ENCODE results near the gene IPO5.
"Not testable (repeated sequence)": the region's sequence is repeated elsewhere in the genome, so short reads cannot be mapped to it uniquely, and the experiment has no call there.

IPO5 gene

DNA sequence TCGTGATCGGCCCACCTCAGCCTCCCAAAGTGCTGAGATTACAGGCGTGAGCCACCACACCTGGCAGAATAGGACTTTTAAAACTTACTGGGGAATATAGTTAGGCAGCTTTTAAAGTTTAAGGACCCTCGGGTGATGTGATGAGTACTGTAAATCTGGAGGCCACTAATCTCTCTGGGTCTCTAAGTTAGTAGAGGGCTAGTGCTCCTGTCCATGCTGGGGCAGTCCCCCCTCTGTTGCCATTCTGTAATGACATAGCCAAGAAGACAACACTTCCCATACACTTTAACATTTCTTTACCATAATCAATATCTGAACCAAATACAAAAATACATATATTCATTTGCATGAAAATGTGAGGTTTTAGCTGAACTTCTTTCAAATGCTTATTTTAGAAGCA lies 65.7 kb downstream of the IPO5 start:
- no peak for DNase-seq

DNA sequence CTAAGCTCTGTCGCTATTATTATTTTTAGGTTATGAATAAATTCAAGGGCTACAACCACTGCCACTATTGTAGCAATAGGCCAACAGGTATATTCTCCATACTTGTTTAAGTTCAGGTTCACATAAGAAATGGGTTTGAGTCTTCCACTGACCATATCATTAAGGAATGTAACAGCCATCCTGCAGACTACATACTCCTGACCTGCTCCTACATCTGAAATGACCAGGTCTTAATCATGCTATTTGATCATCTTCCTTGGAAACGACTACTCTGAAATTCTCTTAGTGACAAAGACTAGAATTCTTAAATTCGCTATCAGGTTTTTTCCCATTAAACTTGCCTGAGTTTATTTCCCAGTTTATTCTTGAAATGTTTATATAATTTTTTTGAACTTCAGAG lies 66.8 kb downstream of the IPO5 start:
- peak; percentile 7 for DNase-seq

DNA sequence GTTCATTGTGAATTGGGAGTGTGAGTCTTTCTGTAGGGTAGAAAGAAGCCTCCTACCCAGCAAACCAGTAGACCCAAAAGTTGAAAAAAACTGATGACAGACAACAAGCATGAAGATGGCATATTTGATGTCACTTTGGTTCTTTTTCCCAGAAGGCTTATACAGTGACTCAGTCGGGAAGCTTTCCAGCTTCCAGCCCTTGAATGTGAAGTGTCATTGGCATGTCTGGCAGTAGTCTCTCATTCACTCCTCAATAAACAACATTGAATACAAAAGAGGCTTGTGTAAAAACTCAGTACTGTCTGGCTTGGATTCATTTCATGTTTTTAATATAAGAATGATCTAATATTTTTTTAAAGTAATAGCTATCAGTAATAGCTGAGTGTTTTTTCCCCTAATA lies 68.7 kb downstream of the IPO5 start:
- DNase-seq = peak; percentile 62

DNA sequence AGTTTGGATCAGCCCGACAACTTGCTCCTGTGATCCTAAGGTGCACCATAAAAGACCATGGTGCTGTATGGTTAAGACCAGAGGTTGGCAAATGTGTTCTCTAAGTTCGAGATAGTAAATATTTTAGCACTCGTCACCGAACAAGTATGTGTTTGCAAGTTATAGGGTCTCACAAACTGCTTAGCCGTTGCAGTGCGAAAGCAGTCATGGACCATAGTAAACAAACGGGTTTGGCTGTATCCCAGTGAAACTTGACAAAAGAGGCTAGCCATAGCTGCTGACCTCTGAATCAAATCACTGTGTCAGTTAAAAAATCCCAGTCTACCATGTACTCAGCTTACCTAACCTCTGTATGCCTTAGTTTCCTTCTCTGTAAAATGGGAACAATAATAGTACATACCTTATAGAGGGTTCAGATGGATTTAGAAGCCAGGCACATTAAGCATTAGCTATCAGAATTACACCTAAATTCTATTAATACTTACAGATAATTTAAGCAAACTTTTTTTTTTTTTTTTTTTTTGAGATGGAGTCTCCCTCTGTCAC lies 72.1 kb downstream of the IPO5 start:
- no peak for DNase-seq

DNA sequence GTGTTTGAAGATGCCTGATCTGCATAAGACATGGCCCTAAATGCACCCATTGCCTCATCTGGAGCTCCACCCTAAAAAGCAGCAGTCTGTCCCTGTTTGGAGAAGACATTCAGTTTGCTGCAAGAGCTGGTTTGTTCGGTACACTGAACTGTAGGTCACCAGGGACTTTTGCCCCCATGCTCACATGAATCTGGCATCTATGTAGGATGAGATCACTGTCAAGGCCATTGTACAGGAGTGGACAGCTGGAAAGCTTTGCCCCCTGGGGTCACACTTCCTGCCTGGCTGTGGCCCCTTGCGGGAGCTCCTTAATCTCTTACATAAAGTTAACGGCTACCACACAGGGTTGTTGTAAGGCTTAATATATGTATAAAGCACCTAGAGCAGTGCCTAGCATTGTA lies 73.0 kb downstream of the IPO5 start:
- peak; percentile 31 for DNase-seq

DNA sequence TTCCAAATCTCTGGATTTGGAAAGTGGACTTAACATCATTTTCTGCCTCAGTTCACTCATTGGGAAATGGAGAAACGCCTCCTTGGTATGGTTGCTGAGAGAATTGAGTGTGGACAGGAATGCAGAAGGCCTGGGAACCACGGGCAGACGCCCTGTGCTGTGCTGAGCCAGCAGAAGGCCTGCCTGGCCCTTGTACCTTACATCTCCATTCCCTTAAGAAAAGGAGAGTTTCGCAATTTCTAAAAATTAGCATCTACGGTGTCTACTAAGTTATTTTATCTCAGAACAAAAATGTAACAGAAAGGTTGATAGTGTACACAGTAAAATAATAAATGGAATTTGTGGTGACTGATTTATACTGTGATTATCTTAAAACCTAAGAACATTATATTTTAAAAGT lies 78.7 kb downstream of the IPO5 start:
- DNase-seq = no peak

DNA sequence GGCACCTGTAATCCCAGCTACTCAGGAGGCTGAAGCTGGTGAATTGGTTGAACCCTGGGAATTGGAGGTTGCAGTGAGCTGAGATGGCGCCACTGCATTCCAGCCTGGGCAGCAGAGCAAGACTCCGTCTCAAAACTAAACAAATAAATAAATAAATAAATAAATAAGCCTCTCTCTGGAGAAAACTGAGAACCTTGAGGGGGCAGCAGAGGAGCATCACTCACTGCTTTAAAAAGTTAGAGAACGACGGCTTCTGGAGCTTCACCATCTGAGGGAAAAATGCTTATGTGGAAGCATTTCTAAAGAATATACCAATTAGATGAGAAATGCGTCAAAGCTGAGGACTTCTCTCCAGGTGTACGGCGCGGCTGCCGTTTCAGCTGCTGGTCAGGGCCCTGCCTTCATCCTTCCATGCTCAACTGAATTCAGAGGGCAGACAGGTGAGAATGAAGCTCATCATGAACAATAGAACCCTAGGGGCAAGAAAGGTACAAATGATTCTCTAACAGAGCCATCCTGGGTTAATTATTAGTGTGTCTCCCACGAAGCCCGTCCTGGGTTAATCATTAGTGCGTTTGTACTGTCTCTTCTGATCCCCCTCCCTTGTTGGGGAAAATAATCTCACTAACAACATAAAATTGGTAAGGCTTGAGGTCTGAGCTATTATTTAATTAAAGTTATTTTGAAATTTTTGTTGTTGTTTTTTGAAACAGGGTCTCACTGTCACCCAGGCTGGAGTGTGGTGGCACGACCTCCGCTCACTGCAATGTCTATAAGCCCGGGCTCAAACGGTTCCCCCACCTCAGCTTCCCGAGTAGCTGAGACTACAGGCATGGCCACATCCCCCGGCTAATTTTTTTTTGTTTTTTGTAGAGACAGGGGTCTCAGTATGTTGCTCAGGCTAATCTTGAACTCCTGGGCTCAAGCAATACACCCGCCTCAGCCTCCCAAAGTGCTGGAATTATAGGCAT lies 80.1 kb downstream of the IPO5 start:
- peak; percentile 55 for DNase-seq

DNA sequence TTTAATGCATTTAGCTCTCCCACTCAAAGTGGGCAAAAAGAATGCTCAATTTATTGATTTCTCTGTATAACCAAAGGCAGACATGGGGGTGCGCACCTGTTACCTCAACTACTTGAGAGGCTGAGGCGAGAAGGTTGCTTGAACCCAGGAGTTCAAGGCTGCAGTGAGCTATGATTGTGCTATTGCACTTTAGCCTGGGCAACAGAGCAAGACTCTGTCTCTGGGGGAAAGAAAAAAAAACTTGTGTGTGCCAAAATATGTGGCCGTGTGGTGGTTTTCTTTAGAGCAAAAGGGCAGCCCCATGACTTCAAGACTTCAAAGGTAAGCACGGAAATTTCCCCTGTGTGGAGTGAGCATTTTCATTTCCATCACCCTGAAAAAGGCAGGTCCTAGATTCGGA lies 81.9 kb downstream of the IPO5 start:
- DNase-seq = no peak

DNA sequence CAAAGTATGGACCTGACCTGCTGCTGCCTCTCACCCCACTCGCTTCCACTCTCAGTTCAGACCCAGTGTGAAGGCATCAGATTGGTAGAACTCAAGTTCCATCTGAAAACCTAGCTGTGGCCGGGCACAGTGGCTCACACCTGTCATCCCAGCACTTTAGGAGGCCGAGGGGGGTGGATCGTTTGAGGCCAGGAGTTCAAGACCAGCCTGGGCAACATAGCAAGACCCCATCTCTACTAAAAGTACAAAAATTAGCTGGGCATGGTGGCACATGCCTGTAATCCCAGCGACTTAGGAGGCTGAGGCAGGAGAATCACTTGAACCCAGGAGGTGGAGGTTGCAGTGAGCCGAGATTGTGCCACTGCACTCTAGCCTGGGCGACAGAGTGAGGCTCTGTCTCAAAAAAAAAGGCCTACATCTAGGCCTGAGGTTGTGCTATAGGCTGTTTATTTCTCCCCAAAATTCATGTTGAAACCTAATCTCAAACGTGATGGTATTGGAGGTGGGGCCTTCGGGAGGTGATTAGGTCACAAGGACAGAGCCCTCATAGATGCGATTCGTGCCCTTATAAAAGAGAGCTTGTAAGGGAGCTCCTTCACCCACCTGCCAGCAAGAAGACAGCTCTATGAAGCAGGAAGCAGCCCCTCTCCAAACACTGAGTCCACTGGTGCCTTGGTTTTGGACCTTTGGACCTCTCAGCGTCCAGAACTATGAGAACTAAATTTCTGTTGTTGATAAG lies 83.3 kb downstream of the IPO5 start:
- DNase-seq = not testable (repeated sequence)

DNA sequence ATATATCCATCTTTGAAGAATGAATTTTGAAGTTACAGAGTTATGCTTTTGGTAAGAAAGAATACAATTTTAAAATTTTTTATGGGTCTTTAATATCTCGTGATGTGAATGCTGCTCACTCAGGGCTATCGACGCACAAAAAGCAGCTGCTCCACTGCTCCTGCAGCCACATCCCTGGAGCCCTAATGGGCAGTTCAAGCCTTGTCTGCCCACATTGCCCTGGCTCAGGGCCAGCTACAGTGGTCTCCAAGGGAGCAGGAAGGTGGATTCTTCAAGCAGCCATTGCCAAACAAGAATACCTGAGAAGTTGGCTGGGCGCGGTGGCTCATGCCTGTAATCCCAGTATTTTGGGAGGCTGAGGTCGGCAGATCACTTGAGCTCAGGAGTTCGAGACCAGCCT lies 85.8 kb downstream of the IPO5 start:
- no peak for DNase-seq

DNA sequence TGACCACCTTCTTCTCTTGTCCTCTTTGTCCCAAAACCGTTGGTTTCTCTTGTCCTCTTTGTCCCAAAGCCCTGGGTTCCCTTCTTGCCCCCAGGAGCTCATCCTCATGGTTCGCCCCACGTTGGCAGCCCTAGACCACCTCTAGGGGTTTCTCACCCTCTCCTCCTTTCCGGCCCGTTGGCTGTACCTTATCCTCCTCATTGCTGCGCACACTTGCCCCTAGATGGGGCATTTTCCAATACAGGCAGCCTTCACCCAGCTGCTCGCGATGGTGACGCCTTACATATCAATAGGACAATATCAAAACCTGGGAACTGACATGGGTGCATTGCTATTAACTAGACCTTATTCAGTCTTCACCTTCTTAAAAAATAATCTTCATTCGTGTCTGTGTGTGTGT lies 86.5 kb downstream of the IPO5 start:
- DNase-seq = no peak

DNA sequence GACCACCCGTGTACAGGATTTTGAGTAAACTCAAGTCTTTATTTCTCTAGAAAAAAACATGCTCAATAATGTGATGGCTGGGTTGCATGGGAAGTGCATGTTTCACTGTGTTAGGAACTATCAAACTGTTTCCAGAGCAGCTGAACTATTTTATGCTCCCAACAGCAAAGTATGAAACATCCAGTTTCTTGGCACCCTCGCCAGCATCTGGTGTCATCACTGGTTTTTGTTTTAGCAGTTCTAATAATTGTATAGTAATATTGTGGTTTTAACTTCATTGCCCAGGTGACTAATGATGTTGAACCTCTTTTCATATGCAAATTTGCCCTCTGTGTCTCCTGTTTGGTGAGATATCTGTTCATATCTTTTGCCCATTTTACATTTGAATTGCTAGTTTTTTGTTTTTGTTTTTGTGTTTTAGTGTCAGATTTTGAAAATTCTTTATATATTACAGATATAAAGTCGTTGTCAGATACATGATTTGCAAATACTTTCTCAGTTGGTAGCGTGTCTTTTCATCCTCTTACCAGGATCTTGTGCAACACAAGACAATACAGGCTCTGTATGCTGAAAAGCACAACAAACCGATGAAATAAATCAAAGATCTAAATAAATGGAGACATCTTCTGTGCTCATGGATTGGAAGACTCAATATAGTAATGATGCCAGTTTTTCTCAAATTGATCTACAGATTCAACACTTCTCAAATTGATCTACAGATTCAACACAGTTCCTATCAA lies 87.8 kb downstream of the IPO5 start:
- no peak for DNase-seq

DNA sequence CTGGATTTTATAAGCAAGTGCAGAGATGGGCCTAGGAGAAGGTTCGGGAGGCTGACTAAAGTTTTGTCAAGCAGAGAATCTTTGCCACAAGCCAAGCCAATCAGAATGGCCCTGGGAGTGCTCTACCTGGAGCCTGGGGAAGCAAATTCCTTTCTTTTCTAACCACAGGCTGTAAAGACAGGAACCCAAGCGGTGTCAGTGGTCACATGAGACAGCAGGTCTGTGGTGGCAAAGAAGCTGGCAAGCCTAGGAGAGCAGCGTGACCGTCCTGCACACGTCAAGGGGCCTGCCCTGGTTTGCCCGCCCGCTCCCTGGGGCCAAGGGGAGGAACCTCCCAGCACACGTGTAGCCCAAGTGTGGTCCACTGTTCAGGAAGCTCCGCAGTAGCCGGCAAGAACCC lies 90.8 kb downstream of the IPO5 start:
- no peak for DNase-seq

DNA sequence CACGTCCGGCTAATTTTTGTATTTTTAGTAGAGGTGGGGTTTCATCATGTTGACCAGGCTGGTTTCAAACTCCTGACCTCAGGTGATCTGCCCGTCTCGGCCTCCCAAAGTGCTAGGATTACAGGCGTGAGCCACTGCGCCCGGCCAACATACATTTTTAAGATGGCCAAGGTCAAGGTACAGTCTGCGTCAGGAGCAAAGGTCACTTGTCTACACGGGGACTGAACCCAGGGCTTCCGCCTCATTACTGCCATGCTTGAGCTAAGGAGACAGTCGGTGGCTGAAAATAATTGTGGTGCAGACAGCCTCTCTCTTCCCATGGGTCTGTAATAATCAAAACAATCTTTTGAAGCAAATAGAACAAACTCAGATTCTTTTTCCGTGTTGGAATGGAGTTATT lies 94.3 kb downstream of the IPO5 start:
- DNase-seq = not testable (repeated sequence)

DNA sequence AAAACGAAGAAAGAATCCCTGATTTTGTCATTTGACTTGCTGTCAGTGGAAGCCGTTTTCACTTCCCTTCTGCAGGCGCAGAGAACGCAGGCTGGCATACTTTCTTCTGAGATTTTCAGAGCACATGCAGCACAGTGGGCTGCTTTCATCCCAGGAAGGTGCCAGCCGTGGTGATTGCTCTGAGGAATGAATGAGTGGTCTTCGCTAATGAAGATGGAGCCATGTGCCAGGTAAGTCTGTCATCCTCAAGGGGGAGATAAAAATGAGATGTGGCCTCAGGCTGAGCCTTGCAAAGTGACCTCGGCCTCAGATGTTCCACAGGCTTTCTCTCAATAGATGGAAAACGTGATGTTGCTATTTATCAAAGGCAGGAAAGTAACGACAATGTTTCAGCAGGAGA lies 94.8 kb downstream of the IPO5 start:
- DNase-seq = no peak

DNA sequence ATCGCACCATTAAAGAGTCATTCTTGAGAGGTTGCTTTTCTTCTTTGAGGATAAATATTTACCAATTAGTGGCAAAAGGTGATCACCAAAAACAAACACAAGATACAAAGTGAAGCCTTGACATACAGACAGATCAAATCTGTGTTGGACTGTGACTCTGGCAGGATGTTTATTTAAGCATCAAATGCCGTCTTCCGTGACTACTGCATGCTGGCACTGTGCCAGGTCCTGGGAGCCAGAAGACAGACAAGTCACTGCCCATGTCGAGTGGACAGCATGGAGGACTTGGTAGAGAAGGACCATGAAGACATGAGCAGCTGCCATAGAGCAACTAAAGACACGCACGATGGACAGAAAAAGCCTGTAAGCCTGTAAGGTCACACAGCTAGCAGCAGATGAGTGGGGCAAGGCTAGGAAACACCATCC lies 96.6 kb downstream of the IPO5 start:
- DNase-seq = peak; percentile 10

DNA sequence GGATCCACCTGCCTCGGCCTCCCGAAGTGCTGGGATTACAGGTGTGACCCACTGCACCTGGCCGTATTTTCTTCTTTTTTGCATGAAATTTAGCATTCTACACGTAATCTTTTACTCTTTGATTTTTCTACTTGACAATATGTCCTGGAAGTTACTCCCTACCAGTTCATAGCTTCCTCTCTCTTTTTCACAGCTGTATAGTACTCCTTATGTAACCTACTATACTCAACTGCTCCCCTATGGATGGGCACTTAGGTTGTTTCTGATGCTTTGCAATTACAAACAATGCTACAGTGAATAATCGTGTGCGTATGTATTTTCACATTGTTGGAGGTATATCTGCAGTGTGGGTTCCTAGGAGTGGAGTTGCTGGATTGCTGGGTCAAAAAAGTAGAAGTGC lies 98.9 kb downstream of the IPO5 start:
- no peak for DNase-seq

DNA sequence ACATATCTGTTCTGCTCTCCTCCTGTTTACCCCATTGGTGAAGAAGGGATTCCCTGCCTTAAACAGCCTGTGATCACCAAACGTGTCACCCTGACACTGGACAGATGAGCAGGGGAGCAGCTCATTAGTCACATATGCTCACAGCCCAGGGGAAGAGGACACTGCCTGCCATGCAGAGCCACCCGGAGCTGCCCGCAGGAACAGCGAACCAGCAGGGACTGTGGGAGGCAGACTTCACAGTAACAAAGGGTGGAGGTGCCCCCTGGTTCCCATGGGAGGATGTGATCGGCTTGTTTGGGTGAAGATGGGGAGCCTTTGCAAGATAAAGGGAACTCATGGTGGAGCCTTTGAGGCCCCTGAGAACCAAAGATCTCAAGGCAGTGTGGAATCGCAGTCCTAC lies 100.8 kb downstream of the IPO5 start:
- no peak for DNase-seq

DNA sequence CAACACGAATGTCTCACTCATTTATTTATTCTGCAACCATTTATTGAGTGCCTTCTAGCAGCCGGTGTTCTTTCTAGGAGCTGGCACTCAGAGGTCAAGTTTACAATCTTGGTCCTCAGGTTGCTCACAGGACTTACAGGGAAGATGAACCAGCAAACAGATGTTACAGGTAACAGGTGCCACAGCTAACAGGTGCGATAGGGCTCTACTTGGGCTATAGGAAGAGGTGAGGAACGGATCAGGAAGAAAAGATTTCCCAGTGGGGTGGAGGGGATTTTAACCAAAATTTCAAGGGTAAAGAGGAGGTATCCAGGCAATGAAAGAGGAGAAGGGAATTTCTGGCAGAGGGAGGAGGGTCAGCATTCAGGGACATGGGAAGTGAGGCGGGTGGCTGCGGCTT lies 102.1 kb downstream of the IPO5 start:
- no peak for DNase-seq

DNA sequence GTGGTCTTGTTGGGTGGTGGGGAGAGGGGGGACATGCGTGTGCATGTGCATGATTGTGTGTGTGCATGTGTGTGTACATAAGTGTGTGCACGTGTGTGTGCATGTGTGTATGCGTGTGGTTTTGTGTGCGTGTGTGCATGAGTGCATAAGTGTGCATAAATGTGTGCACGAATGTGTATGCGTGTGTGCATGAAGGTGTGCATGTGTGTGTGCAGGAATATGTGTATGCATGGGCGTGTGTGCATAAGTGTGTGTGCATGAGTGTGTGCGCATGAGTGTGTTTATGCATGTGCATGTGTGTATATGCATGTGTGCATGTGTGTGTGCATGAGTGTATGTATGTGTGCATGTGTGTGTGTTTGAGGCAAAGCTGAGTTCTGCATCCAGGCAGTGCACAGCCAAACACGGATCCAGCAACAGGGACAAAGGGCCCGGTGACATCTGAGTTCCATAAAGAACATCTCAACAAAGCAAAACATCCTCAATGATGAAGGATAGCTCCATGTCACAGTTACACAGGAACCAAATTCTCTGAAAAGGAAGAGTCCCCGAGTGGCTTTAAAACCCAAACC lies 103.5 kb downstream of the IPO5 start:
- no peak for DNase-seq

DNA sequence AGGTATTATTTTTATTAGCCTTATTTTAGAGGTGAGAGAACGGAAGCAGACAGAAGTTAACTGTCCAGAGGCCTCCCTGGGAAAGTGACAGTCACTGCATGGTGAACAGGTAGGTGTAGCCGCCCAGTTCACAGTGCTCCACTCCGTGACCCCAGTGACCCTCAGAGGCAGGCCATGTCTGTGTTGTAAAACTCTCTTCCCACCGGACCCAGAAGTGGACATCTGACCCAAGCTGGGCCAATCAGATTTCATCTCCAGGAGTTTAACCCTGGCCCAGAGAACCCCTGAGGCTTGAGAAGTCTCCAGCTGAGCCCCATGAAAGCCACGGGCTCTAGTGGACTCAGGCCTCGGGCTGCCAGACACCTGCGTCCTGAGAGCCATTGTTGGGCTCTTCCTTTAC lies 105.8 kb downstream of the IPO5 start:
- DNase-seq = no peak

DNA sequence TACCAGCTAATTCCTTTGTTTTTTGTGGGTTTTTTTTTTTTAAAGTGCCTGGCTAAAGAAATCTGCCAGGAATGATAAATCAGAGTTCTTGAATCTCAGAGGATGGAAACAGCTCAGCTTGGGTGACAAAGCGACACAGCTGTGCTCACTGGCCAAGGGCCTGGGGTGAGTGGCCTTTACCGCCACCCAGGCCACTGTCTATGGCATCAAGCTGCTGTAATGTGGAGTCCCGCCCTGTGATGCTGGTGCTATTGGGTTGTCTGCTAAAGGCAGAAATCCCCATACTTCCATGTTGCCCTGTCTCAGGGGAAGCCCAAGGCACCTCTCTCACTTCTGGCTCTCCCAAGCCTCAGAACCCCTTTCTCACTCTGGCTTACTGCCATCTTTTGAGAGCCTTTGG lies 106.8 kb downstream of the IPO5 start:
- DNase-seq = no peak

DNA sequence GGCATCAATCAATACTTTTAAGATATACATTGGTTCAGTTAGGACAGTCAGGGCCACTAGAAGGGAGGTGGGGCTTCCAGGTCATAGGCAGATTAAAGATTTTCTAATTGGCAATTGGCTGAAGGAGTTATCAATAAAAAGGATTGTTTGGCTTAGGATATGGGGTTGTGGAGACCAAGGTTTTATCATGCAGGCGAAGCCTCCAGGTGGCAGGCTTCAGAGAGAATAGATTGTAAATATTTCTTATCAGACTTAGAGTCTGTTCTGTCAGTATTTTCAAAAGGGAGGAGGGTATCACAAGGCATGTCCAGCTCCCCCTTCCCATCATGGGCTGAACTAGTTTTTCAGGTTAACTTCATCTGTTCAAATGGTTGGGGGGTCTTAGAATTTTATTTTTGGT lies 112.0 kb downstream of the IPO5 start:
- DNase-seq = no peak
